HG02981 (cell line): Measurements from ENCODE around the gene APOBEC3G.

Source experiments
- ATAC-seq: cut with Tn5 transposase; IDR thresholded peaks from one replicate; pipeline ENCODE4 v1.9.1; 2021; ENCODE audit warnings: mild to moderate bottlenecking, moderate library complexity; ENCODE audit not compliant: unreplicated experiment

The APOBEC3G gene

GRCh38 chr22:39090426-39091064 is 13.5 kb downstream of the APOBEC3G start:
- ATAC-seq, result no peak

GRCh38 chr22:39091126-39092081 is 14.3 kb downstream of the APOBEC3G start:
- ATAC-seq, result no peak

- no peak for ATAC-seq
Measured at GRCh38 chr22:39092111-39092862, 15.2 kb downstream of the APOBEC3G start.

GRCh38 chr22:39094717-39095389 is 17.8 kb downstream of the APOBEC3G start:
- no peak for ATAC-seq

GRCh38 chr22:39095971-39096370 is 18.9 kb downstream of the APOBEC3G start:
- no peak for ATAC-seq

GRCh38 chr22:39097098-39098020 is 20.3 kb downstream of the APOBEC3G start, which contains the start of gene APOBEC3H:
Gene APOBEC3H (plus strand): TSS chr22:39097244. CDS start chr22:39100279, 3,035 bp downstream.
- ATAC-seq, result no peak

GRCh38 chr22:39098026-39098425 is 21.0 kb downstream of the APOBEC3G start:
- no peak for ATAC-seq

- ATAC-seq, result no peak
Measured at GRCh38 chr22:39098576-39098975, 21.5 kb downstream of the APOBEC3G start.

- no peak for ATAC-seq
Measured at GRCh38 chr22:39101226-39101625, 24.2 kb downstream of the APOBEC3G start.

GRCh38 chr22:39103431-39103830 is 26.4 kb downstream of the APOBEC3G start:
- no peak for ATAC-seq

- ATAC-seq, result no peak
Measured at GRCh38 chr22:39106326-39106725, 29.3 kb downstream of the APOBEC3G start.

- ATAC-seq, result no peak
Measured at GRCh38 chr22:39108487-39108886, 31.4 kb downstream of the APOBEC3G start.

- no peak for ATAC-seq
Measured at GRCh38 chr22:39109361-39109760, 32.3 kb downstream of the APOBEC3G start.

- no peak for ATAC-seq
Measured at GRCh38 chr22:39110631-39111561, 33.8 kb downstream of the APOBEC3G start.

GRCh38 chr22:39114112-39114511 is 37.0 kb downstream of the APOBEC3G start:
- ATAC-seq, result no peak

- no peak for ATAC-seq
Measured at GRCh38 chr22:39115570-39115969, 38.5 kb downstream of the APOBEC3G start.

GRCh38 chr22:39115977-39116621 is 39.0 kb downstream of the APOBEC3G start:
- no peak for ATAC-seq

GRCh38 chr22:39117585-39118191 is 40.6 kb downstream of the APOBEC3G start:
- ATAC-seq, result peak; percentile 55
